Vagina (tissue), 2 donors: Measurements from ENCODE around the gene PARD6G.

Experiments used
- CTCF ChIP-seq, 3 experiments: fragments of 450-650 bp in 2 of 3; fragments of 200-600 bp in 1 of 3; sonication (generic) in 1 of 3; IDR thresholded peaks; one replicate each; pipeline ENCODE4 v1.5.1; 2017 to 2019; ENCODE audit warnings: antibody characterized with exemption in 3 of 3, mild to moderate bottlenecking in 2 of 3, moderate library complexity in 2 of 3
- POLR2A ChIP-seq, 2 donors: fragments of 450-650 bp; IDR thresholded peaks; one replicate each; pipeline ENCODE4 v1.6.1; 2017; ENCODE audit warnings: antibody characterized with exemption in 2 of 2, mild to moderate bottlenecking in 2 of 2, moderate library complexity in 2 of 2

- TF ChIP-seq CTCF (IDR thresholded peaks at IDR 0.05) (no peak), POLR2A (IDR thresholded peaks at IDR 0.05) (no peak)
These were observed 4.4 kb upstream of the PARD6G start for GRCh38 chr18:80251700-80252099.
